ENCODE measurements around the gene KLHL21. TPM values are rescaled to one million over a fixed set of nuclear protein-coding genes. Genes with fewer than 3 reads are reported as not detected.

The KLHL21 gene
- total and polyA plus RNA-seq, 9 of the 15 experiments (the other 6 are each of a cell fraction or from before 2014, with no cell fraction given): 2.1 to 42.1 (median 17.5) TPM

DNA sequence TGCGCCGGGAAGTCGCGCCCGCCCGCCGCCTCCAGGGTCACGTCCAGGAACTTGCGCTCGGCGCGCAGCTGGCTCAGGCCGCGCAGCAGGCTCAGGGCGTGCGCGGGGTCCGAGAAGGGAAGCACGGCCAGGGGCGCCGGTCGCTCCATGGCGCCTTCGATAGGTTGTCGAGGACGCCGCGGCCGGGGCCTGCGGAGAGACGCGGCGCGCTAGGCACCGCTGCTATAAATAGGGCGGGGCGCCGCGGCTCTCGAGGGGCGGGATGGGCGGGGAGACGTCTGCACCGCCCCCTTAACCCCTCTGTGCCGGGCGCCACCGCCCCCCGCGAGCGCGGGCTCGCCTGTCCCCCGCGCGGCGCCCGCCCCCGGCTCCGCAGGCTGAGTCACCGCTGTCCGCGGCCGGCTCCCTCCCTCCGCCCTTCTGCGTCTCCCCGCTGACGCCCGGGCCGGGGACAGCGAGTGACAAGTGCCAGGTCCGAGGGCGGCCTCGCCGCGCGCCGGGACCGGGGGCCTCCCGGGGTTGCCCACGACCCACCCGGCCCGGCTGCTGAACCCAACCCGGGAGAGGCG, at the start of gene KLHL21 (continued):
- TF ChIP-seq CCNT2 (IDR thresholded peaks at IDR 0.05; ENCODE audit: borderline replicate concordance, extremely low read depth, insufficient read length, low read depth, low read length) (peak; percentile 99), SMAD4 (CRISPR knock-in tag; conservative IDR thresholded peaks at IDR 0.05) (peak; percentile 94), TAF1 (IDR thresholded peaks at IDR 0.05; ENCODE audit: control insufficient read depth, extremely low read depth, insufficient read depth, low read length, severe bottlenecking) (peak; percentile 71), ZNF224 (CRISPR knock-in tag; IDR thresholded peaks at IDR 0.05) (no peak), ZNF354B (CRISPR knock-in tag; IDR thresholded peaks at IDR 0.05) (no peak), RBM34 (IDR thresholded peaks at IDR 0.05; ENCODE audit: borderline replicate concordance, insufficient read depth, low read length) (no peak; the same call in 1 of the 2 replicates), EP400 (IDR thresholded peaks at IDR 0.05) (peak; percentile 2; the same call in 1 of the 2 replicates), ZSCAN32 (CRISPR knock-in tag; IDR thresholded peaks at IDR 0.05) (no peak)
- TF ChIP-seq, protein P1, sequence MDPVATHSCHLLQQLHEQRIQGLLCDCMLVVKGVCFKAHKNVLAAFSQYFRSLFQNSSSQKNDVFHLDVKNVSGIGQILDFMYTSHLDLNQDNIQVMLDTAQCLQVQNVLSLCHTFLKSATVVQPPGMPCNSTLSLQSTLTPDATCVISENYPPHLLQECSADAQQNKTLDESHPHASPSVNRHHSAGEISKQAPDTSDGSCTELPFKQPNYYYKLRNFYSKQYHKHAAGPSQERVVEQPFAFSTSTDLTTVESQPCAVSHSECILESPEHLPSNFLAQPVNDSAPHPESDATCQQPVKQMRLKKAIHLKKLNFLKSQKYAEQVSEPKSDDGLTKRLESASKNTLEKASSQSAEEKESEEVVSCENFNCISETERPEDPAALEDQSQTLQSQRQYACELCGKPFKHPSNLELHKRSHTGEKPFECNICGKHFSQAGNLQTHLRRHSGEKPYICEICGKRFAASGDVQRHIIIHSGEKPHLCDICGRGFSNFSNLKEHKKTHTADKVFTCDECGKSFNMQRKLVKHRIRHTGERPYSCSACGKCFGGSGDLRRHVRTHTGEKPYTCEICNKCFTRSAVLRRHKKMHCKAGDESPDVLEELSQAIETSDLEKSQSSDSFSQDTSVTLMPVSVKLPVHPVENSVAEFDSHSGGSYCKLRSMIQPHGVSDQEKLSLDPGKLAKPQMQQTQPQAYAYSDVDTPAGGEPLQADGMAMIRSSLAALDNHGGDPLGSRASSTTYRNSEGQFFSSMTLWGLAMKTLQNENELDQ (CRISPR knock-in tag; IDR thresholded peaks at IDR 0.05; ENCODE audit: borderline replicate concordance): no peak
- TF ChIP-seq, protein P2, sequence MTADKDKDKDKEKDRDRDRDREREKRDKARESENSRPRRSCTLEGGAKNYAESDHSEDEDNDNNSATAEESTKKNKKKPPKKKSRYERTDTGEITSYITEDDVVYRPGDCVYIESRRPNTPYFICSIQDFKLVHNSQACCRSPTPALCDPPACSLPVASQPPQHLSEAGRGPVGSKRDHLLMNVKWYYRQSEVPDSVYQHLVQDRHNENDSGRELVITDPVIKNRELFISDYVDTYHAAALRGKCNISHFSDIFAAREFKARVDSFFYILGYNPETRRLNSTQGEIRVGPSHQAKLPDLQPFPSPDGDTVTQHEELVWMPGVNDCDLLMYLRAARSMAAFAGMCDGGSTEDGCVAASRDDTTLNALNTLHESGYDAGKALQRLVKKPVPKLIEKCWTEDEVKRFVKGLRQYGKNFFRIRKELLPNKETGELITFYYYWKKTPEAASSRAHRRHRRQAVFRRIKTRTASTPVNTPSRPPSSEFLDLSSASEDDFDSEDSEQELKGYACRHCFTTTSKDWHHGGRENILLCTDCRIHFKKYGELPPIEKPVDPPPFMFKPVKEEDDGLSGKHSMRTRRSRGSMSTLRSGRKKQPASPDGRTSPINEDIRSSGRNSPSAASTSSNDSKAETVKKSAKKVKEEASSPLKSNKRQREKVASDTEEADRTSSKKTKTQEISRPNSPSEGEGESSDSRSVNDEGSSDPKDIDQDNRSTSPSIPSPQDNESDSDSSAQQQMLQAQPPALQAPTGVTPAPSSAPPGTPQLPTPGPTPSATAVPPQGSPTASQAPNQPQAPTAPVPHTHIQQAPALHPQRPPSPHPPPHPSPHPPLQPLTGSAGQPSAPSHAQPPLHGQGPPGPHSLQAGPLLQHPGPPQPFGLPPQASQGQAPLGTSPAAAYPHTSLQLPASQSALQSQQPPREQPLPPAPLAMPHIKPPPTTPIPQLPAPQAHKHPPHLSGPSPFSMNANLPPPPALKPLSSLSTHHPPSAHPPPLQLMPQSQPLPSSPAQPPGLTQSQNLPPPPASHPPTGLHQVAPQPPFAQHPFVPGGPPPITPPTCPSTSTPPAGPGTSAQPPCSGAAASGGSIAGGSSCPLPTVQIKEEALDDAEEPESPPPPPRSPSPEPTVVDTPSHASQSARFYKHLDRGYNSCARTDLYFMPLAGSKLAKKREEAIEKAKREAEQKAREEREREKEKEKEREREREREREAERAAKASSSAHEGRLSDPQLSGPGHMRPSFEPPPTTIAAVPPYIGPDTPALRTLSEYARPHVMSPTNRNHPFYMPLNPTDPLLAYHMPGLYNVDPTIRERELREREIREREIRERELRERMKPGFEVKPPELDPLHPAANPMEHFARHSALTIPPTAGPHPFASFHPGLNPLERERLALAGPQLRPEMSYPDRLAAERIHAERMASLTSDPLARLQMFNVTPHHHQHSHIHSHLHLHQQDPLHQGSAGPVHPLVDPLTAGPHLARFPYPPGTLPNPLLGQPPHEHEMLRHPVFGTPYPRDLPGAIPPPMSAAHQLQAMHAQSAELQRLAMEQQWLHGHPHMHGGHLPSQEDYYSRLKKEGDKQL (CRISPR knock-in tag; IDR thresholded peaks at IDR 0.05; ENCODE audit: borderline replicate concordance): no peak
